ENCODE data around the gene TTC13. TPM values are rescaled to one million over a fixed set of nuclear protein-coding genes. Genes with fewer than 3 reads are reported as not detected.

The TTC13 gene
- polyA plus RNA-seq, 3 donors from 2014 or later: 11.5 to 23.5 (median 15.9) TPM

DNA sequence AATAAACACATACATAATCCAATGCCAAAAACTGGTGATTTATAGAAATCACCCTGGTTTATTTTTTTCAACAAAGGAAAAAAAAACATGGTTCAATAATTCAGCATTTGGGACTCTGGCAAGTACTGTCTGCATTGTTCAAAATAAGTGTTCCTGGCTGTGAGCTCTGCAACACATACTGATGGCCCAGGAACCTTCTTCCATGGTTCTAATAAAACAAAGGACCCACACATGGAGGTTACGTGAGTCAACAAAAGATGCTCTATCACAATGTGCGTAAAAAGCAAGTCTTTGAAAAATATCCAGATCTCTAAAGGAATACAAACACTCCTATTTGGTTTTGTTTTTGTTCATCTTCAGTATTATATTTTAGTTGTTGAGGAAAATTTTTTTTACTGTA lies 72.4 kb downstream of the TTC13 start:
- Mint-ChIP-seq H3K27me3 (ENCODE audit: low read depth in 3 of 3) (no peaks in the 10 kb centered on the region), H3K27ac (peak overlapping the region in 3 of 6 donors; percentile 33 to 74 (median 69)), H3K9me3 (no peaks in the 10 kb centered on the region), H3K36me3 (peaks cover 22 to 61% (median 32%) of the 10 kb centered on the region in 3 donors), H3K4me3 (no peak overlapping the region), H3K4me1 (peaks cover 6 to 10% of the 10 kb centered on the region in 2 donors)
- DNase-seq: no peak

DNA sequence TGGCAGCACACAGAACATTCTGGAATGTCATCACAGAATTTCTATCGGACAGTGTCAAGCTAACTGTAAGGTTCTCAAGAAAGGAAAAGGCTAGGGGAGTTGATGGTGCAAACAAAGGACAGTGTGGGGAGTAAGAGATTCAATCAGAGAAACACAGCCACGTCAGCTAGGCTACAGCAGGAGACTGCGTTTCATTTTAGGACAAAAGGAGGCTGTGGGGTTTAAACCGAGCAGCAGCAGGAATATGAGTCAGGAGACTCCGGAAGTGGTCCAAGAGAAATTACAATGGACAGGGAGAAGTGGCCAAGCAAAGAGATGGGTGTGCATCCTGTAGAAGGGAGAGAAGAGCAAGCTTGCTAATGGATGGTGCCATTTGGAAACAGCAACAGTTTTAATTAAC lies 72.9 kb downstream of the TTC13 start:
- Mint-ChIP-seq H3K4me1 (peaks cover 6 to 10% of the 10 kb centered on the region in 2 donors), H3K36me3 (peaks cover 21 to 59% (median 32%) of the 10 kb centered on the region in 3 donors), H3K4me3 (no peak overlapping the region), H3K27ac (peak overlapping the region in 5 of 6 donors; percentile 9 to 74 (median 68)), H3K27me3 (ENCODE audit: low read depth in 3 of 3) (no peaks in the 10 kb centered on the region), H3K9me3 (no peaks in the 10 kb centered on the region)
- no peak for DNase-seq

DNA sequence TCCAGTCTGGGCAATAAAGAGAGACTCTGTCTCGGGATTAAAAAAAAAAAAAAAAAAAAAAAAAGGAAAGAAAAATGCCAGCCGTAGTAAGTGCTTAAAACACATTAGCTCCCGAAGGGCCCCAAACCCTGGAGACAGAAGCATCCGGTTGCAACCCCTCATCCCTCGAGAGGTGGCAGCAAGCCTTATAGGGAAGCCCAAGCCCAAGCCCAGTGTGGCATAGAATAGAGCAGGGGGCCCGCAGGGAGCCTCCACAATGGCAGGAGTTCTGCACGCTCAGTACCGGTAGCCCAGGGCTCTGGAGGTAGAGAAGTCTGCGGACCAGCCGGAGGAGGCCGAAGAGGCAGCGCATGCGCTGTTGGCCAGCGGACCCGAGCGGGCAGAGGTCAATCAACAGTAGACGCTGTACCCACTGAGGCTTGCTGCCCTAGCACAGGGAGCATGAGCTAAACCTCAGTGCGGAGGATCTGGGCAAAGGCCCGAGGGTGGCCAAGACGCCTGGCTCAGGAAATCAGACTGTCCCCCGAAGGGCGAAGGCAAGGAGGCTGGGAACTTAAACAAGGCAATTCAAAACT lies 76.2 kb downstream of the TTC13 start:
- Mint-ChIP-seq H3K4me1 (peaks cover 6 to 10% of the 10 kb centered on the region in 2 donors), H3K36me3 (peaks cover 16 to 35% (median 17%) of the 10 kb centered on the region in 3 donors), H3K27ac (peak overlapping the region in 2 of 6 donors; percentile 25 to 33)

DNA sequence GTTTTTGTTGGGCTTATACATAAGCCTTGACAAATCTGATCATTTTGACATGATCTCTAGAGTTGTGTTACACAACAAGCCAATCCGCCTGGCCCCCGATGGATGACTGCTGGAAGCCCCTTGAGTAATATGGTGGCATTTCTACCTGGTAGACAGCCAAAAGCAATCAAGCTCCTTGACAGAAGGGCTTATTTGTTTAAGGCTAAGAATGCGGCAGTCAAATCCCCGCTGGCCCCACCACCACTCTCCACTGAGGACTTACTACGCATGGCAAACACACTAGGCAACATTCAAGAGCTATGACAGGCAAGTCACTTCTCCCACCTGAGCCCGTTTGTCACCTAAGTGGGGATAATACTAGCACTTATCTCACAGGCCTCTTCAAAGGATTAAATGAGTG lies 77.0 kb downstream of the TTC13 start:
- H3K27ac Mint-ChIP-seq: peak overlapping the region in 2 of 6 donors; percentile 9 to 37
- no peaks in the 10 kb centered on the region for H3K9me3 Mint-ChIP-seq

More for the DNA sequence above, 76.2 kb downstream of the TTC13 start:
- H3K9me3 Mint-ChIP-seq: no peaks in the 10 kb centered on the region
- no peak for DNase-seq
- H3K4me3 Mint-ChIP-seq: no peak overlapping the region
- H3K27me3 Mint-ChIP-seq (ENCODE audit: low read depth in 3 of 3): peaks cover 0 to 2% (median 0%) of the 10 kb centered on the region in 3 donors

DNA sequence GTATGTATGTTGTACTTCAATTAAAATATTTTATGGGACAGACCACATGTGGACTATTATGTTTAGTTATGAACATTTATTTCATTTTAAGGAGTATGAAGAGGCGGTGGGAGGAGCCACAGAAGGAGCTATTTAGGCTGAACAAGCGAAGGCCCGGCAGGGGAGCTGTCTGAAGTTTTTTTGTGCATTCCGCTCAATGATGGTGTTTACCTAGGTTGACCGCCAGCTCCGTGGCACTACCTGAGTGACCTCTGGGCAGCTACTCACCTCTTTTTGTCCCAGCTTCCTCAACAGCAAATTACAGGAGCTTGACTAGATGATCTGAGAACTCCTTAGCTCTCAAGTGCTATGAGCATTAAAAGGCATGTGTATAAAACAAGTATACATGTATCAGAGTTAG lies 77.7 kb downstream of the TTC13 start:
- Mint-ChIP-seq H3K4me1 (peaks cover 6 to 10% of the 10 kb centered on the region in 2 donors), H3K9me3 (no peaks in the 10 kb centered on the region), H3K27ac (peak overlapping the region in 4 of 6 donors; percentile 6 to 36 (median 16))

More for the DNA sequence above, 77.0 kb downstream of the TTC13 start:
- Mint-ChIP-seq H3K4me3 (no peak overlapping the region), H3K27me3 (ENCODE audit: low read depth in 3 of 3) (peaks cover 0 to 2% (median 0%) of the 10 kb centered on the region in 3 donors), H3K4me1 (peaks cover 6 to 10% of the 10 kb centered on the region in 2 donors), H3K36me3 (peaks cover 13 to 29% (median 15%) of the 10 kb centered on the region in 3 donors)
- DNase-seq: no peak

DNA sequence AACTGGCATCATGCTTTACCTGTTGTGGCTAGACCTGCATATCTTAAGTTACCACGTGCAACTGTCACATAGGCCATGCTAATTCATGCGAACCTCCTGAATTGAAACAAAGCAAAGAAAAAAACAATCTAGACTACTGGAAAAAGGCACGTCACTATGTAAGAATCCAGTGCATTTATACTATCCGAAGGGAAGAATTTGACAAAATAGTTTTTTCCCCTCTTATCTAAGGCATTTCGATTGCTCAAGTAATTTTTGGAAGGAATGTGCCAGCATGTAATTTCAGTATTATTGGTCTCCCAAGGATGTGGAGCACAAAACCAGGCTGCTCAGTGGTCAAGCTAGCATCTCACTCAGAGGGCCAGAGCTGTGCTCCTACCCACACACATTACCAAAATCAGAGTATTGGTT lies 78.8 kb downstream of the TTC13 start:
- Mint-ChIP-seq H3K27ac (peak overlapping the region in 1 of 6 donors; percentile 24), H3K27me3 (ENCODE audit: low read depth in 3 of 3) (peaks cover 0 to 2% (median 0%) of the 10 kb centered on the region in 3 donors), H3K4me1 (peaks cover 6 to 10% of the 10 kb centered on the region in 2 donors), H3K4me3 (no peak overlapping the region), H3K9me3 (no peaks in the 10 kb centered on the region), H3K36me3 (peaks cover 4 to 18% (median 8%) of the 10 kb centered on the region in 3 donors)
- no peak for DNase-seq

More for the DNA sequence above, 77.7 kb downstream of the TTC13 start:
- H3K36me3 Mint-ChIP-seq: peaks cover 8 to 23% (median 9%) of the 10 kb centered on the region in 3 donors
- peaks cover 0 to 2% (median 0%) of the 10 kb centered on the region in 3 donors for H3K27me3 Mint-ChIP-seq (ENCODE audit: low read depth in 3 of 3)
- DNase-seq: no peak
- no peak overlapping the region for H3K4me3 Mint-ChIP-seq

DNA sequence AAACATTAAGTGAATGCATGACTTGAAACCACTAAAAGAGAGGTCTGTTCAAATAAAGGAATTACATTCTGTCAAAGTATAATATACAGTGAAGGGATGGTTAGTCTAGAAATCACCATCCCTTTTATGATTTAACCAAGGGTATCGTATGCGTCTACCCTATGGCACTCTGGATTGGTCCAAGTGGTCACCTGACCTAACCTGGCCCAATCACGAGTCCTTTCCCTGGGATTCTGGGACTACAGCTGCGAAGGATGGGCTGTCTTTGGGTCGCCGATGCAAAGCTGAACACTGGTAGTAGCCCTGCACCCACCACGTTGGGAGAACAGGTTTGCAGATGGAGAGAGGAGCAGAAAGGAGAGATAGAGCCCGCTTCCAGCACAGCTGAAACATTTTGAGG lies 79.9 kb downstream of the TTC13 start:
- H3K36me3 Mint-ChIP-seq: peaks cover 0 to 12% (median 7%) of the 10 kb centered on the region in 3 donors
- no peaks in the 10 kb centered on the region for H3K9me3 Mint-ChIP-seq
- H3K27ac Mint-ChIP-seq: peak overlapping the region in 2 of 6 donors; percentile 15 to 49

DNA sequence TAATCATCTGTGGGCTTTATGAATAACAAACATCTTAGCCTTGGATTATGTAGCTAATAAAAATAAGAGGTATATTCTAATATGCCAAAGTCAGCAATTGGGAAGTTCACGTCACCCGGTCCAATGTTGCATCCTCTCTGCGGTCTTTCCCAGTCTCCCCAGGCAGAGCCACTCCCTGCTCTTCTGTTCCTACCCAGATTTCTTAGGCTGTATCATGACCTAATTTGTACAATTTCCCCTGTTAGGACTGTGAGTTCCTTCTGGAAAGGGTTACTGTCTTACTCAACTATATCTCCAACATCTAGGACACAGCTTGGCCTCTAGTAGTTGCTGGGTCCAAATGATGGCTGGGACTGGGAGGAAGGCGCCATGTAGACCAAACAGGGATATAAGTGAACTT lies 80.5 kb downstream of the TTC13 start:
- Mint-ChIP-seq H3K27ac (peak overlapping the region in 1 of 6 donors; percentile 13), H3K4me3 (no peak overlapping the region), H3K9me3 (no peaks in the 10 kb centered on the region), H3K27me3 (ENCODE audit: low read depth in 3 of 3) (peaks cover 0 to 4% (median 0%) of the 10 kb centered on the region in 3 donors), H3K4me1 (peaks cover 1 to 2% of the 10 kb centered on the region in 2 donors), H3K36me3 (peaks cover 0 to 8% (median 4%) of the 10 kb centered on the region in 3 donors)
- no peak for DNase-seq

More for the DNA sequence above, 79.9 kb downstream of the TTC13 start:
- H3K4me1 Mint-ChIP-seq: peaks cover 5 to 7% of the 10 kb centered on the region in 2 donors
- DNase-seq: no peak
- H3K27me3 Mint-ChIP-seq (ENCODE audit: low read depth in 3 of 3): peaks cover 0 to 4% (median 0%) of the 10 kb centered on the region in 3 donors
- H3K4me3 Mint-ChIP-seq: no peak overlapping the region

DNA sequence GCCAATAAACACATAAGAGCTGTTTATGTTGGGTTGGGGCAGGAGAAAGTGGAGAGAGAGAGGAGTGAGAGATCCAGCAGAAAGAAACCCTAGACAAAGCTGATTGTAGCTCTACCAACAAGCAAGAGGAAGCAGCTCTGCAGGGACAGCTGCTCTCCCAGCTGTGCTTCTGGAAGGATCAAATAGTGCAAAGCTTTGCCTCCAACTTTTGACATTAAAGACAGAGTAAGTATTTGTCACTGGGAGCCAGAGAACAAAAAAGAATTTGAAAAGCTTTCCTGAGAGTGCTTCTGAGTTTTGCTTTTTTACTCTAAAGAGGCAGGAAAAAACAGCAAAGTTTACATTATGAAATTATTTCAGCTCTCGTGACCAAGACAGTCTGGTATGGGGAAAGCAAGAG lies 81.9 kb downstream of the TTC13 start:
- no peak for DNase-seq
- Mint-ChIP-seq H3K4me3 (no peak overlapping the region), H3K36me3 (peaks cover 0 to 4% (median 4%) of the 10 kb centered on the region in 3 donors), H3K4me1 (no peaks in the 10 kb centered on the region), H3K27ac (no peak overlapping the region), H3K9me3 (no peaks in the 10 kb centered on the region), H3K27me3 (ENCODE audit: low read depth in 3 of 3) (peaks cover 0 to 7% (median 5%) of the 10 kb centered on the region in 3 donors)

DNA sequence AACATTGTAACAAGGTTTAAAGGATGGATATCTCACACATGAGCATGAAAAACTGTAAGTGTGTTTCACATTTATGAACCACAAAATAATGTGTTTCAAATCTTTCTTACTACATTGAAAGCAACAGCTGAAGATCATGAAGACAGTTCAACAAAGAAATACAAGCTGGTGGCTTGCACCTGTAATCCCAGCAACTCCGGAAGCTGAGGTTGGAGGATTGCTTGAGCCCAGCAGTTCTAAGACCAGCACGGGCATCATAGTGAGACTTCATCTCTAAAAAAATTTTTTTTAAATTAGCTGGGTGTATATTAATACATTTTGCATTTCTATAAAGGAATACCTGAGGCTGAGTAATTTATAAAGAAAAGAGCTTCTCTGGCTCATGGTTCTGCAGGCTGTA lies 83.2 kb downstream of the TTC13 start:
- no peaks in the 10 kb centered on the region for H3K4me1 Mint-ChIP-seq
- no peaks in the 10 kb centered on the region for H3K9me3 Mint-ChIP-seq
- H3K4me3 Mint-ChIP-seq: no peak overlapping the region
- no peaks in the 10 kb centered on the region for H3K36me3 Mint-ChIP-seq
- no peak for DNase-seq
- peaks cover 0 to 7% (median 5%) of the 10 kb centered on the region in 3 donors for H3K27me3 Mint-ChIP-seq (ENCODE audit: low read depth in 3 of 3)
- H3K27ac Mint-ChIP-seq: no peak overlapping the region

DNA sequence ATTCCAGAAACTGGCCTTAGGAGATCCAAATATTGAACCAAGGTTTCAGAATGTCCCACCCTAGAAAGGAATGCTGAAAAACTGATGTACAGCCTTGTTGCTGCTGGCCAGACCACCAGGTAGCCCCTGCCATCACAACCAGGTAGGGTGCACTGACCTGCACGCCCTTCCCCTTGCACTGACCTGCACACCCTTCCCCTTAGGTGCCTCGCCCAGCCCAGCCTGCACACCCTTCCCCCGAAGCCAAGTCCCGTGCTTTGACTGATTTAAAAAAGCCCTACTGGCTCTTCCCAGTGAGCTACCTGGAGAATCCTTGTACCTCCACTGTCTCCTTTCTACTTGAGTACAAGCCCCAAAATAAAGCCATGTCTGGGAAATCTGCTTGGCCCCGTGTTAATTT lies 84.0 kb downstream of the TTC13 start:
- Mint-ChIP-seq H3K27ac (no peak overlapping the region), H3K4me1 (no peaks in the 10 kb centered on the region), H3K36me3 (no peaks in the 10 kb centered on the region), H3K9me3 (no peaks in the 10 kb centered on the region), H3K27me3 (ENCODE audit: low read depth in 3 of 3) (peaks cover 0 to 7% (median 5%) of the 10 kb centered on the region in 3 donors), H3K4me3 (no peak overlapping the region)
- DNase-seq: no peak

DNA sequence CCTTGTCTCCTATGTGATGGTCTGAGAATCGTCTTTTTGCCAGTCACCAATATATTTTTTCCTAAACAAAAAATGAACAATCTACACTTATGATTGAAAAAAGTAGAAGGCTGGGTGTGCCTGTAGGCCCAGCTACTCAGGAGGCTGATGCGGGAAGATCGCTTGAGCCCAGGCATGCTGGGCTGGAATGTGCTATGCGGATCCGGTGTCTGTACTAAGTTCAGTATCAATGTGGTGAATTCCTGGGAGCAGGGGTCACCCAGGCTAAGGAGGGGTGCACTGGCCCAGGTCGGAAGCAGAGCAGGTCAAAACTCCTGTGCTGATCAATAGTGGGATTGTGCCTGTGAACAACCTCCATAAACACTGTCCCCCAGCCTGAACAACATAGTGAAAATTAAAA lies 84.6 kb downstream of the TTC13 start:
- no peaks in the 10 kb centered on the region for H3K9me3 Mint-ChIP-seq
- no peaks in the 10 kb centered on the region for H3K4me1 Mint-ChIP-seq
- peaks cover 0 to 8% (median 7%) of the 10 kb centered on the region in 3 donors for H3K27me3 Mint-ChIP-seq (ENCODE audit: low read depth in 3 of 3)
- H3K4me3 Mint-ChIP-seq: no peak overlapping the region
- H3K36me3 Mint-ChIP-seq: peaks cover 0 to 4% (median 0%) of the 10 kb centered on the region in 3 donors
- no peak overlapping the region for H3K27ac Mint-ChIP-seq
- no peak for DNase-seq

DNA sequence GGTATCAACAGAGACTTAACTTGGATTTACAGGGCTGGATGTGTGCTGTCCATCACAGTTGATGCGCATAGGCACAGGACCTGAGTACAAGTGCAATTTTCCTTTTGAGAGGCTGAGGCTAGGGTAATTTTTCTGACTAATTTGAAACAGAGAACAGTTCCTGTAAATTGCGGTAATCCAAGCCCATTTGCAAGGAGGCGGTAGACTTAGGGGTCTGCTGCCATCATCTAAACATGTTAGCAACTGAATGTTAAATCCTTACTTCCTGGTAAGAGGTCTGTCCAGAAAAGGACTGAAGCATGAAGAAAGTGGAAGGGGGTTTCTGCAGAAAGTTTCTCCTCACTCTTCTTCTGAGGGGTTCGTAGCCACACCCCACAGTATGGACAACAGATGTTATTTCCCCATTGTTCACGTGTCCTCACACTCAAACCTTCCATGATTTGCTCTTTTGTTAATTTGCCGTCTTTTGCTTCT lies 86.6 kb downstream of the TTC13 start:
- peaks cover 2 to 12% (median 5%) of the 10 kb centered on the region in 3 donors for H3K27me3 Mint-ChIP-seq (ENCODE audit: low read depth in 3 of 3)
- H3K36me3 Mint-ChIP-seq: peaks cover 0 to 11% (median 3%) of the 10 kb centered on the region in 3 donors
- H3K27ac Mint-ChIP-seq: no peak overlapping the region

DNA sequence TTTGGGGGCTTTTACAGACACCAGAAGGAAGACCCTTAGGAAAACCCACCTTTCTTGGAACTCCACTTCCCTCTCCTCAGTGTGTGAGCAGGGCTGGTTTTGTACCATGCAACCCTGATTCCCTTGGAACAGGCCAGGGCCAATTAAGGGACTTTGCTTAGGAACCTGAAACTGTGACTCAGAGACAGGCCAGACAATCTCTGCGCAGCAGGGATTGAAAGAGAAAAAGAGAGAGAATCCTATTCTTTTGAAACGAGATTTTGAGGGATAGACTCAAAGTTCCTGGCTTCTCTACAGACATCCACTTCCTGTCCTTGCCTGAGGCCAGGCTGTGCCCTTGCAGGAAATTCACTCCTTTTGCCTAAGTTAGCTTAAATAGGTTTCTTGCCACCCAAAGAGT lies 87.2 kb downstream of the TTC13 start:
- H3K4me3 Mint-ChIP-seq: no peak overlapping the region
- no peaks in the 10 kb centered on the region for H3K9me3 Mint-ChIP-seq
- DNase-seq: no peak
- H3K4me1 Mint-ChIP-seq: no peaks in the 10 kb centered on the region
- H3K36me3 Mint-ChIP-seq: peaks cover 0 to 11% (median 3%) of the 10 kb centered on the region in 3 donors
- H3K27ac Mint-ChIP-seq: no peak overlapping the region
- H3K27me3 Mint-ChIP-seq (ENCODE audit: low read depth in 3 of 3): peaks cover 2 to 13% (median 5%) of the 10 kb centered on the region in 3 donors

More for the DNA sequence above, 86.6 kb downstream of the TTC13 start:
- Mint-ChIP-seq H3K9me3 (no peaks in the 10 kb centered on the region), H3K4me1 (no peaks in the 10 kb centered on the region), H3K4me3 (no peak overlapping the region)
- DNase-seq: no peak
